ENCODE results near the gene SLC1A1. TPM values are rescaled to one million over a fixed set of nuclear protein-coding genes. Genes with fewer than 3 reads are reported as not detected.

SLC1A1 gene
- total and polyA plus RNA-seq, 2 experiments from 2014 or later = 34.6 to 47.6 TPM

- 74 to 79% methylated on average over 2 of the region's 2 CpGs for WGBS, 2 experiments (ENCODE audit: low coverage in 1 of 2, low lambda C conversion rate in 2 of 2, missing lambda C conversion rate in 2 of 2)
- Histone ChIP-seq H3K79me2 (ENCODE audit: insufficient read depth) (peaks cover 16% of the 10 kb centered on the region), H3K9me2 (ENCODE audit: insufficient read depth) (no peaks in the 10 kb centered on the region), H2AFZ (no peak overlapping the region), H3K4me1 (ENCODE audit: insufficient read depth) (peaks cover 14% of the 10 kb centered on the region; the same call in 1 of the 2 replicates), H3K36me3 (ENCODE audit: low read depth) (no peaks in the 10 kb centered on the region), H3K27me3 (replicated peaks; ENCODE audit: insufficient read depth) (no peaks in the 10 kb centered on the region), H3K9me3 (ENCODE audit: low read depth) (no peaks in the 10 kb centered on the region), H3K4me2 (ENCODE audit: unreplicated experiment) (no peak overlapping the region), H3K27ac (no peak overlapping the region), H3K9ac (no peak overlapping the region), H4K20me1 (ENCODE audit: insufficient read depth) (no peaks in the 10 kb centered on the region), H3K4me3 (no peak overlapping the region), H3F3A (ENCODE audit: insufficient read depth) (0 out of 2 replicates have a peak, but pooled peaks cover 4% of the 10 kb centered on the region)
- in situ Hi-C loops (cut with MboI) = no loop called here
- no peak for DNase-seq
- no peak for TF ChIP-seq EZH2 (IDR thresholded peaks at IDR 0.05; ENCODE audit: insufficient read depth, poor library complexity, severe bottlenecking)
- TF ChIP-seq EZH2phosphoT487 (IDR thresholded peaks at IDR 0.05; ENCODE audit: insufficient read depth, low read depth) = no peak
Measured at GRCh38 chr9:4486176-4486575, 4.1 kb upstream of the SLC1A1 start.

GRCh38 chr9:4489562-4489918 is 728 bp upstream of the SLC1A1 start:
- peak overlapping the region; percentile 86 for H3K4me2 ChIP-seq (ENCODE audit: unreplicated experiment)
- H3K27me3 ChIP-seq (replicated peaks; ENCODE audit: insufficient read depth) = no peaks in the 10 kb centered on the region
- H3K9ac ChIP-seq = peak overlapping the region; percentile 78
- H3F3A ChIP-seq (ENCODE audit: insufficient read depth) = peaks cover 9% of the 10 kb centered on the region; the same call in 1 of the 2 replicates
- peak; percentile 74 for DNase-seq
- H2AFZ ChIP-seq = peak overlapping the region; percentile 86
- H3K4me1 ChIP-seq (ENCODE audit: insufficient read depth) = peaks cover 9% of the 10 kb centered on the region; the same call in 1 of the 2 replicates
- H3K79me2 ChIP-seq (ENCODE audit: insufficient read depth) = peaks cover 49% of the 10 kb centered on the region
- WGBS, 2 experiments (ENCODE audit: low coverage in 1 of 2, low lambda C conversion rate in 2 of 2, missing lambda C conversion rate in 2 of 2) = 6 to 7% methylated on average over 8 of the region's 8 CpGs
- H3K9me3 ChIP-seq (ENCODE audit: low read depth) = no peaks in the 10 kb centered on the region
- in situ Hi-C loops (cut with MboI) = no loop called here
- H4K20me1 ChIP-seq (ENCODE audit: insufficient read depth) = no peaks in the 10 kb centered on the region
- H3K4me3 ChIP-seq = peak overlapping the region; percentile 78
- H3K9me2 ChIP-seq (ENCODE audit: insufficient read depth) = no peaks in the 10 kb centered on the region
- H3K27ac ChIP-seq = peak overlapping the region; percentile 35
- TF ChIP-seq EZH2phosphoT487 (IDR thresholded peaks at IDR 0.05; ENCODE audit: insufficient read depth, low read depth) = no peak
- no peaks in the 10 kb centered on the region for H3K36me3 ChIP-seq (ENCODE audit: low read depth)

GRCh38 chr9:4490705-4491625 is 697 bp downstream of the SLC1A1 start:
- peak overlapping the region; percentile 35; the same call in 1 of the 2 replicates for H3K27ac ChIP-seq
- peak; percentile 56 for DNase-seq
- in situ Hi-C loops (cut with MboI) = no loop called here

GRCh38 chr9:4491626-4491975 is 1.3 kb downstream of the SLC1A1 start:
- Histone ChIP-seq H3K9ac (peak overlapping the region; percentile 78), H3K36me3 (ENCODE audit: low read depth) (no peaks in the 10 kb centered on the region), H3F3A (ENCODE audit: insufficient read depth) (peaks cover 9% of the 10 kb centered on the region; the same call in 1 of the 2 replicates), H3K4me1 (ENCODE audit: insufficient read depth) (peaks cover 9% of the 10 kb centered on the region; the same call in 1 of the 2 replicates), H3K4me3 (peak overlapping the region; percentile 78), H3K27ac (no peak overlapping the region), H3K9me3 (ENCODE audit: low read depth) (no peaks in the 10 kb centered on the region), H3K4me2 (ENCODE audit: unreplicated experiment) (peak overlapping the region; percentile 86), H3K9me2 (ENCODE audit: insufficient read depth) (no peaks in the 10 kb centered on the region), H4K20me1 (ENCODE audit: insufficient read depth) (no peaks in the 10 kb centered on the region), H2AFZ (peak overlapping the region; percentile 86), H3K79me2 (ENCODE audit: insufficient read depth) (peaks cover 69% of the 10 kb centered on the region), H3K27me3 (replicated peaks; ENCODE audit: insufficient read depth) (no peaks in the 10 kb centered on the region)
- no peak for TF ChIP-seq EZH2phosphoT487 (IDR thresholded peaks at IDR 0.05; ENCODE audit: insufficient read depth, low read depth)
- TF ChIP-seq EZH2 (IDR thresholded peaks at IDR 0.05; ENCODE audit: insufficient read depth, poor library complexity, severe bottlenecking) = no peak
- in situ Hi-C loops (cut with MboI) = no loop called here
- no peak for DNase-seq
- 81 to 85% methylated on average over 7 of the region's 7 CpGs for WGBS, 2 experiments (ENCODE audit: low coverage in 1 of 2, low lambda C conversion rate in 2 of 2, missing lambda C conversion rate in 2 of 2)

More at GRCh38 chr9:4490705-4491625, 697 bp downstream of the SLC1A1 start:
- no peaks in the 10 kb centered on the region for H3K9me3 ChIP-seq (ENCODE audit: low read depth)
- peak overlapping the region; percentile 86 for H3K4me2 ChIP-seq (ENCODE audit: unreplicated experiment)
- TF ChIP-seq EZH2phosphoT487 (IDR thresholded peaks at IDR 0.05; ENCODE audit: insufficient read depth, low read depth) = no peak
- TF ChIP-seq EZH2 (IDR thresholded peaks at IDR 0.05; ENCODE audit: insufficient read depth, poor library complexity, severe bottlenecking) = no peak
- H3K4me1 ChIP-seq (ENCODE audit: insufficient read depth) = peaks cover 9% of the 10 kb centered on the region; the same call in 1 of the 2 replicates
- no peaks in the 10 kb centered on the region for H3K9me2 ChIP-seq (ENCODE audit: insufficient read depth)
- no peaks in the 10 kb centered on the region for H3K27me3 ChIP-seq (replicated peaks; ENCODE audit: insufficient read depth)
- H3K4me3 ChIP-seq = peak overlapping the region; percentile 78
- H3K9ac ChIP-seq = peak overlapping the region; percentile 78
- peaks cover 9% of the 10 kb centered on the region; the same call in 1 of the 2 replicates for H3F3A ChIP-seq (ENCODE audit: insufficient read depth)
- peaks cover 63% of the 10 kb centered on the region for H3K79me2 ChIP-seq (ENCODE audit: insufficient read depth)
- H2AFZ ChIP-seq = peak overlapping the region; percentile 86
- 1% methylated on average over 34 to 51 of the region's 52 CpGs for WGBS, 2 experiments (ENCODE audit: low coverage in 1 of 2, low lambda C conversion rate in 2 of 2, missing lambda C conversion rate in 2 of 2)
- H4K20me1 ChIP-seq (ENCODE audit: insufficient read depth) = no peaks in the 10 kb centered on the region
- H3K36me3 ChIP-seq (ENCODE audit: low read depth) = no peaks in the 10 kb centered on the region

Measured in GM23248 (cell line).